HepG2 (cell line): ENCODE measurements around the gene MVP. TPM values are rescaled to one million over a fixed set of nuclear protein-coding genes. Genes with fewer than 3 reads are reported as not detected.
A peak's percentile ranks its signal among the peaks of the same experiment; 100 is the strongest.

Experiments
- ARID4A ChIP-seq: sonication (generic); formaldehyde crosslinking; IDR thresholded peaks from 2 replicates; pipeline ENCODE4 v1.5.0; 2020; ENCODE audit warnings: mild to moderate bottlenecking, missing genetic modification reagents, borderline replicate concordance
- FOSL2 ChIP-seq: sonication (generic); formaldehyde crosslinking; IDR thresholded peaks from 2 replicates; pipeline ENCODE4 v1.4.0; 2020; ENCODE audit warnings: missing genetic modification reagents
- HMGXB4 ChIP-seq, 2 experiments: sonication (generic) in 1 of 2; formaldehyde crosslinking in 1 of 2; IDR thresholded peaks; 2 replicates each; pipeline versions ENCODE4 v1.4.0 to v1.6.1; 2018 to 2020; ENCODE audit warnings: missing genetic modification reagents in 2 of 2, borderline replicate concordance in 1 of 2, low read depth in 1 of 2, mild to moderate bottlenecking in 1 of 2, missing biosample characterization in 1 of 2
- KAT2B ChIP-seq: fragments of 150-350 bp; IDR thresholded peaks from 2 replicates; pipeline ENCODE4 v1.6.1; 2014; ENCODE audit warnings: low read depth, low read length, borderline replicate concordance
- MTA1 ChIP-seq: sonication (generic); formaldehyde crosslinking; IDR thresholded peaks from 2 replicates; pipeline ENCODE4 v1.4.0; 2020; ENCODE audit warnings: missing genetic modification reagents, mild to moderate bottlenecking, borderline replicate concordance
- MTF2 ChIP-seq: sonication (generic); formaldehyde crosslinking; IDR thresholded peaks from 2 replicates; pipeline ENCODE4 v1.5.0; 2020; ENCODE audit warnings: missing genetic modification reagents, borderline replicate concordance
- MXD1 ChIP-seq: sonication (generic); formaldehyde crosslinking; IDR thresholded peaks from 2 replicates; pipeline ENCODE4 v1.4.0; 2020; ENCODE audit warnings: mild to moderate bottlenecking, missing genetic modification reagents
- NFATC3 ChIP-seq: sonication (generic); formaldehyde crosslinking; IDR thresholded peaks from 2 replicates; pipeline ENCODE4 v1.5.1; 2020; ENCODE audit warnings: mild to moderate bottlenecking, missing genetic modification reagents
- PCBP1 ChIP-seq: fragments of 200-400 bp; formaldehyde crosslinking; IDR thresholded peaks from 2 replicates; pipeline ENCODE4 v1.6.1; 2017; ENCODE audit warnings: mild to moderate bottlenecking, low read depth, low read length, borderline replicate concordance
- ZBED4 ChIP-seq: sonication (generic); formaldehyde crosslinking; IDR thresholded peaks from 2 replicates; pipeline ENCODE4 v1.4.0; 2020; ENCODE audit warnings: missing genetic modification reagents, borderline replicate concordance
- ZBTB37 ChIP-seq: sonication (generic); formaldehyde crosslinking; IDR thresholded peaks from 2 replicates; pipeline ENCODE4 v1.4.0; 2020; ENCODE audit warnings: mild to moderate bottlenecking, missing genetic modification reagents
- ZNF292 ChIP-seq: sonication (generic); formaldehyde crosslinking; IDR thresholded peaks from 2 replicates; pipeline ENCODE4 v1.8.1; 2022; ENCODE audit warnings: mild to moderate bottlenecking, low read depth, missing genetic modification reagents, borderline replicate concordance
- ZNF639 ChIP-seq: conservative IDR thresholded peaks from 2 replicates; pipeline ENCODE4 v1.6.1; 2018; ENCODE audit warnings: missing genetic modification reagents
- polyA plus RNA-seq, 8 experiments: library from polyadenylated mRNA; depleted of rRNA in 3 of 8; stranded (reverse) in 7 of 8; unstranded in 1 of 8; fragments of >200 nt; fragmentation: Illumina TruSeq in 4 of 8; extraction: Trizol in 4 of 8; gene quantifications; 2 replicates each; pipeline versions ENCODE4 v1.2.1 to v1.2.3, GENCODE V29; 2011 to 2016; ENCODE audit warnings: low read depth in 4 of 8, missing spikeins in 1 of 8, mixed read lengths in 1 of 8; ENCODE audit not compliant: insufficient read depth in 1 of 8
- total RNA-seq, 5 experiments: library from RNA; depleted of rRNA; stranded (reverse); fragments of >200 nt; fragmentation: Illumina TruSeq; extraction: Trizol; gene quantifications; 2 replicates each; pipeline ENCODE4 v1.2.3, GENCODE V29; 2016; ENCODE audit warnings: low read depth in 1 of 5

The MVP gene
- total and polyA plus RNA-seq, 2 of the 13 experiments (the other 11 are each of a cell fraction or from before 2014, with no cell fraction given): 22.9 to 43.5 TPM

GRCh38 chr16:29790183-29790948, 29.9 kb upstream of the MVP start, which contains the start of gene KIF22 (continued):
- TF ChIP-seq ARID4A (CRISPR knock-in tag) (peak; percentile 99), FOSL2 (CRISPR knock-in tag) (no peak; the same call in none of the 2 replicates), MTA1 (CRISPR knock-in tag) (peak; percentile 96), PCBP1 (peak; percentile 97), MXD1 (peak; percentile 84; the same call in 1 of the 2 replicates), MTF2 (CRISPR knock-in tag) (0 out of 2 replicates have a peak, but pooled peaks have one; percentile 13), HMGXB4 (CRISPR knock-in tag; IDR thresholded peaks at IDR 0.05; ENCODE audit: borderline replicate concordance in 1 of 2, low read depth in 1 of 2) (peak; percentile 99), ZBED4 (CRISPR knock-in tag) (peak; percentile 90), KAT2B (no peak), ZNF292 (CRISPR knock-in tag) (peak; percentile 82), ZBTB37 (CRISPR knock-in tag) (no peak), ZNF639 (CRISPR knock-in tag) (peak; percentile 74), NFATC3 (CRISPR knock-in tag) (peak; percentile 71)
